Sigmoid colon (tissue), 7 donors: ENCODE measurements around the gene TMEM59L. TPM values are rescaled to one million over a fixed set of nuclear protein-coding genes. Genes with fewer than 3 reads are reported as not detected.

Source experiments
- DNase-seq: peaks from one replicate; pipeline ENCODE4 v3.0.0-alpha.2; 2019
- H3K27ac ChIP-seq, 4 donors: fragments of 200-600 bp; sonication (generic); one replicate each; pipeline ENCODE4 v1.5.1; 2016 to 2019; ENCODE audit warnings: mild to moderate bottlenecking in 1 of 4
- H3K27me3 ChIP-seq, 3 donors: fragments of 200-600 bp; sonication (generic); one replicate each; pipeline ENCODE4 v1.5.1; 2019; ENCODE audit warnings: mild to moderate bottlenecking in 1 of 3
- H3K36me3 ChIP-seq, 4 donors: fragments of 200-600 bp; sonication (generic); one replicate each; pipeline ENCODE4 v1.5.1; 2016 to 2019
- H3K4me1 ChIP-seq, 4 donors: fragments of 200-600 bp; sonication (generic); one replicate each; pipeline ENCODE4 v1.5.1; 2017 to 2019
- H3K4me3 ChIP-seq, 4 donors: fragments of 200-600 bp; sonication (generic); one replicate each; pipeline ENCODE4 v1.5.1; 2017 to 2019; ENCODE audit warnings: mild to moderate bottlenecking in 2 of 4, moderate library complexity in 1 of 4
- H3K9me3 ChIP-seq, 4 donors: fragments of 200-600 bp in 3 of 4; sonication (generic) in 3 of 4; one replicate each; pipeline versions ENCODE4 v1.5.1 to v1.6.1; 2013 to 2019
- CTCF ChIP-seq, 4 experiments: fragments of 450-650 bp in 3 of 4; fragments of 200-600 bp in 1 of 4; IDR thresholded peaks; one replicate each; pipeline ENCODE4 v1.5.1; 2016 to 2019; ENCODE audit warnings: antibody characterized with exemption in 4 of 4, mild to moderate bottlenecking in 3 of 4, moderate library complexity in 2 of 4
- EP300 ChIP-seq, 4 donors: sonication (generic); formaldehyde crosslinking; IDR thresholded peaks; one replicate each; pipeline ENCODE4 v1.6.1; 2017; ENCODE audit warnings: antibody characterized with exemption in 4 of 4
- POLR2A ChIP-seq, 2 donors: fragments of 450-650 bp; IDR thresholded peaks; one replicate each; pipeline ENCODE4 v1.6.1; 2016; ENCODE audit warnings: antibody characterized with exemption in 2 of 2, mild to moderate bottlenecking in 2 of 2, moderate library complexity in 2 of 2
- POLR2AphosphoS5 ChIP-seq, 4 donors: sonication (generic); formaldehyde crosslinking; IDR thresholded peaks; one replicate each; pipeline ENCODE4 v1.6.1; 2017; ENCODE audit warnings: antibody characterized with exemption in 4 of 4
- WGBS, 2 donors: extraction: QIAGEN DNeasy Blood & Tissue Kit; methylation state at CpG; one replicate each; pipeline ENCODE4 v1.1.7; 2013; 5-methylcytosine and 5-hydroxymethylcytosine counted together
- intact Hi-C: fragments of 100-400 bp; cut with DNase I; formaldehyde crosslinking; loops from one replicate; pipeline ENCODE4 v1.15.1; 2023
- polyA plus RNA-seq, 3 donors: library from polyadenylated mRNA; stranded (reverse); fragments of 200-250 nt; gene quantifications; one replicate each; pipeline ENCODE4 v1.2.3, GENCODE V29; 2013
- total RNA-seq, 4 donors: library from RNA; depleted of rRNA; stranded (reverse); fragments of >200 nt; gene quantifications; one replicate each; pipeline ENCODE4 v1.1.0, GENCODE V29; 2016
- donor health status: healthy with polysubstance abuse.
- donor health status: Bipolar disorder and iron deficiency.
- donor health status: healthy.

The TMEM59L gene
- total and polyA plus RNA-seq, 7 donors = 0.82 to 6.4 (median 5.0) TPM; not detected in 2

DNA sequence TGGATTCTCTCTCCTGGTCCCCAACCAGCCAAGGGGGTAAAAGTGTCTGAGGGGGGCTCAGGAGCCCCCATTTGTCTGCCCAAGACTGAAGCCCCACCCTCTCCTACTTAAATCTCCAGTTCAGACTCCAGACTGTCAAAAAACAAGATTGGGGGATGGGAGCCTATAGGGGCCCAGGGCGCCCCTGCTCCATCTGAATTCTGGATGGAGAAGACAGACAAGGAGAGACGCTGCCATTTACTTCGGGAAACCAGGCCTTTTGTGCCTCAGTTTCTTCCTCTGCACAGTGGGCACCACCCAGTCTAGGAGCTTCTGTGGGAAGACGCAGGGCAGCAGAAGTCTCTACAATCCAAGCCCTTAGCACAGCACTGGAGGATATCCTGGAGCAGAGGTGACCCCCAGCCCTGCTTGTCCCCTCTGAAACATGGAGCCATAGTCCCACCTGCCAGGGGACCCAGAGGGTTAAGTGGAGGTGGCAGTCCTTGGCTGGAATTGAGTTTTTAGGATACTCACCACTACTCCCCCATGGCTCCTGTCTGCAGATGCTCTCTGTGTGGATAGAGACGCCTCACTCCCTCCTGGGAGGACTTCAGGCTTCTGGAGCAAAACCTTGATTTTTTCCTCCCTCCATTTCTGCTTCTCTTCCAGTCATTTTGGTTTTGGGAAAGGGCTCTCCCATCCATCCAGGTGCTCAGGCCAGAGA lies 4.4 kb upstream of the TMEM59L start:
- DNase-seq = no peak
- H3K36me3 ChIP-seq = no peaks in the 10 kb centered on the region
- peaks cover 85 to 96% (median 93%) of the 10 kb centered on the region in 3 donors for H3K27me3 ChIP-seq
- no peak overlapping the region for H3K27ac ChIP-seq
- no peak for TF ChIP-seq POLR2A (IDR thresholded peaks at IDR 0.05)
- TF ChIP-seq CTCF (IDR thresholded peaks at IDR 0.05) = no peak
- TF ChIP-seq EP300 (IDR thresholded peaks at IDR 0.05) = no peak
- no peak for TF ChIP-seq POLR2AphosphoS5 (IDR thresholded peaks at IDR 0.05)
- intact Hi-C loops = no loop called here
- no peak overlapping the region for H3K4me3 ChIP-seq
- peaks cover 0 to 62% (median 54%) of the 10 kb centered on the region in 4 donors for H3K4me1 ChIP-seq
- H3K9me3 ChIP-seq = no peaks in the 10 kb centered on the region
- 29 to 37% methylated on average over 5 of the region's 5 CpGs for WGBS, 2 donors

- no peaks in the 10 kb centered on the region for H3K9me3 ChIP-seq
- intact Hi-C loops = no loop called here
- peaks cover 88 to 96% (median 93%) of the 10 kb centered on the region in 3 donors for H3K27me3 ChIP-seq
- peaks cover 0 to 57% (median 48%) of the 10 kb centered on the region in 4 donors for H3K4me1 ChIP-seq
- 50% methylated on average over 9 of the region's 9 CpGs for WGBS, 2 donors
- no peak overlapping the region for H3K27ac ChIP-seq
- TF ChIP-seq POLR2AphosphoS5 (IDR thresholded peaks at IDR 0.05) = no peak
- H3K36me3 ChIP-seq = no peaks in the 10 kb centered on the region
- no peak for DNase-seq
- no peak overlapping the region for H3K4me3 ChIP-seq
Observed at GRCh38 chr19:18608805-18609716, 3.6 kb upstream of the TMEM59L start.

- TF ChIP-seq POLR2A (IDR thresholded peaks at IDR 0.05) (no peak), EP300 (IDR thresholded peaks at IDR 0.05) (no peak)
- DNase-seq = no peak
- 12 to 27% methylated on average over 2 of the region's 2 CpGs for WGBS, 2 donors
- H3K4me1 ChIP-seq = peaks cover 0 to 56% (median 47%) of the 10 kb centered on the region in 4 donors
- H3K36me3 ChIP-seq = no peaks in the 10 kb centered on the region
- peaks cover 83 to 96% (median 93%) of the 10 kb centered on the region in 3 donors for H3K27me3 ChIP-seq
- H3K4me3 ChIP-seq = no peak overlapping the region
- no peaks in the 10 kb centered on the region for H3K9me3 ChIP-seq
- intact Hi-C loops = no loop called here
- H3K27ac ChIP-seq = no peak overlapping the region
Observed at GRCh38 chr19:18609717-18610051, 3.0 kb upstream of the TMEM59L start.

DNA sequence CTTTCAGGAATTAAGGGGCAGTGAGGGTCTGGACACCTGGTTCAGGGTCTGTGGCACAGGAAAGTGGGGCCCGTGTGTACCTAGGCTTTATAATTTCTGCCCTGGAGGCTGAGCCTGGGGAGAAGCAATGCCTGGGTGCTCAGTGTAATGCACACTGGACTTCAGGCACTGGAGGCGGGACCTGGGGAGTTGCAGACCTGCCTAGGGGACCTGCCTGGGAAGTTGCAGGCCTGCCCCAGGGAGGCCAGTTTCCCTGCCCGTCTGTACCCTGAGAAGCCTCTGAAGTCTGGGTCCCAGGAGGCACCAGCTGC lies 2.5 kb upstream of the TMEM59L start:
- TF ChIP-seq POLR2A (IDR thresholded peaks at IDR 0.05) = no peak
- no peak for TF ChIP-seq POLR2AphosphoS5 (IDR thresholded peaks at IDR 0.05)
- TF ChIP-seq EP300 (IDR thresholded peaks at IDR 0.05) = no peak
- TF ChIP-seq CTCF (IDR thresholded peaks at IDR 0.05) = no peak
- intact Hi-C loops = no loop called here
- peaks cover 78 to 96% (median 89%) of the 10 kb centered on the region in 3 donors for H3K27me3 ChIP-seq
- peaks cover 0 to 55% (median 47%) of the 10 kb centered on the region in 4 donors for H3K4me1 ChIP-seq
- no peak for DNase-seq
- H3K27ac ChIP-seq = no peak overlapping the region
- 16 to 34% methylated on average over 3 of the region's 3 CpGs for WGBS, 2 donors
- no peaks in the 10 kb centered on the region for H3K9me3 ChIP-seq
- no peaks in the 10 kb centered on the region for H3K36me3 ChIP-seq
- H3K4me3 ChIP-seq = no peak overlapping the region

DNA sequence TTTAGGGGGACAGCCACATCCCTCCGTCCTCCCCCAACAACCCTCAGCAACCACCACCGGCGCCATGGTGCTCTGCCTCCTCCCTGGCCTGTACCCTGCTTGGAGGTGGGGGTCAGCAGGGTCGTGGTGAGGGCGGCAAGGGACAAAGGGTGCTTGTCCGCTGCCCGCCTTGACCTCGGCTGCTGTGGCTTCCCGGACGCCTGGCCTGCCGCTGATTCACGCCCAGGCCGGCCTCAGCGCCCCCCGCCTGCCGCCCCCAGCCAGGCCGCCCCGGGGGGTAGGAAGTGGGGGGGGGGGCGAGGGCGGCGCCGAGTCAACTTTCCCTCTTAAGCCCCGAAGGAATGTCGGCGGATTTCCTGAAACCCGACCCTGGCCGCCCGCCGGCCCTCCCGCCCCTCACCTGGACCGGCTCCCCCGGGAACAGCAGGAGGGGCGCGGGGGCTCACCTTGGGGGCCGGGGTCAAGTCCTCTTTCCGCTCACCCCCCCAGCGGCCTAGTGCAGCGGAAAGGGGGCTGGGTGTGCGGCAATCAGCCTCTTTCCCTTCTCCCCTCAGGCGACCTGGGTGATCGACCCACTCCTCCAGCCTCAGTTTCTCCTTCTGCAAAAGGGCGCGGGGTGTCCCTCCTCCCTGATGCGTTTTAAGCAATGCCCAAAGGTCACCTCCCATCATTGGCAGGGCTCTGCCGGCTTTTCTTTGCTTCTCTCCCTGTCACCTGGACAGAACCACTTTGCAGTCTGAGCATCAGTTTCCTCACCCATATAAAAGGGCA lies 1.9 kb upstream of the TMEM59L start:
- H3K9me3 ChIP-seq = no peaks in the 10 kb centered on the region
- TF ChIP-seq POLR2AphosphoS5 (IDR thresholded peaks at IDR 0.05) = no peak
- no peak for TF ChIP-seq EP300 (IDR thresholded peaks at IDR 0.05)
- no peak for TF ChIP-seq POLR2A (IDR thresholded peaks at IDR 0.05)
- no peak for TF ChIP-seq CTCF (IDR thresholded peaks at IDR 0.05)
- H3K27ac ChIP-seq = no peak overlapping the region
- H3K4me1 ChIP-seq = peaks cover 0 to 50% (median 44%) of the 10 kb centered on the region in 4 donors
- H3K36me3 ChIP-seq = no peaks in the 10 kb centered on the region
- no peak for DNase-seq
- intact Hi-C loops = no loop called here
- peaks cover 74 to 96% (median 84%) of the 10 kb centered on the region in 3 donors for H3K27me3 ChIP-seq
- 3 to 4% methylated on average over 45 of the region's 45 CpGs for WGBS, 2 donors
- no peak overlapping the region for H3K4me3 ChIP-seq
